GM12864 (cell line): ENCODE results near the gene TBC1D16.

Experiments used
- DNase-seq: peaks from one replicate; pipeline ENCODE4 v3.0.0-alpha.2; 2011; ENCODE audit warnings: low read depth
- H3K4me3 ChIP-seq: 2 replicates; pipeline ENCODE4 v1.5.1; 2011; ENCODE audit warnings: mild to moderate bottlenecking, low read depth, low read length, control low read depth
- TF ChIP-seq, protein P1 (sequence below): IDR thresholded peaks from 2 replicates; pipeline ENCODE4 v1.5.1; 2011; ENCODE audit warnings: low read depth, mild to moderate bottlenecking, moderate library complexity, low read length, control low read depth, inconsistent platforms; ENCODE audit errors: missing control alignments

The TBC1D16 gene

DNA sequence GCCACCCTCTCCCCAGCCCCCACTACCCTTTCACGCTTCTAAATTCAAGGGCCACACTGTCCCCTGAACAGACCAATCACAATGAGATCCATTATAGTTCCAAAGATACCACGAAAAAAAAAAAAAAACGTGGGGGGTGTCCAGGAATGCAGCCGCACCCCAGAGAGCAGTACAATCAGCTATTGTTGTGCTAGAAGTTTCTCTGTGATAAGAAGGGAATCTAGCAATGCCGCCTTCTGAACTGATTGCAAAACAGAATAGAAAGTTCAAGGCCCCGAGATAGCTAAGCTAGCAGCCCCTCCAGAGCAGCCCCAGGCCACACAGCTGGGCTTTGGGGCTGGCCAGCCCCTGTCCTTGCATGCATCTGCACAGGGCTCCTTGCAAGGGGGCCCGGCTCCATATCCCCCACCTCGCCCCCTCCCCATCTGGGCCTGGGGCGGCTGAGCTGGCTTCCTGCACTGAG lies 109.5 kb downstream of the TBC1D16 start:
- no peak overlapping the region for H3K4me3 ChIP-seq
- TF ChIP-seq, protein P1, sequence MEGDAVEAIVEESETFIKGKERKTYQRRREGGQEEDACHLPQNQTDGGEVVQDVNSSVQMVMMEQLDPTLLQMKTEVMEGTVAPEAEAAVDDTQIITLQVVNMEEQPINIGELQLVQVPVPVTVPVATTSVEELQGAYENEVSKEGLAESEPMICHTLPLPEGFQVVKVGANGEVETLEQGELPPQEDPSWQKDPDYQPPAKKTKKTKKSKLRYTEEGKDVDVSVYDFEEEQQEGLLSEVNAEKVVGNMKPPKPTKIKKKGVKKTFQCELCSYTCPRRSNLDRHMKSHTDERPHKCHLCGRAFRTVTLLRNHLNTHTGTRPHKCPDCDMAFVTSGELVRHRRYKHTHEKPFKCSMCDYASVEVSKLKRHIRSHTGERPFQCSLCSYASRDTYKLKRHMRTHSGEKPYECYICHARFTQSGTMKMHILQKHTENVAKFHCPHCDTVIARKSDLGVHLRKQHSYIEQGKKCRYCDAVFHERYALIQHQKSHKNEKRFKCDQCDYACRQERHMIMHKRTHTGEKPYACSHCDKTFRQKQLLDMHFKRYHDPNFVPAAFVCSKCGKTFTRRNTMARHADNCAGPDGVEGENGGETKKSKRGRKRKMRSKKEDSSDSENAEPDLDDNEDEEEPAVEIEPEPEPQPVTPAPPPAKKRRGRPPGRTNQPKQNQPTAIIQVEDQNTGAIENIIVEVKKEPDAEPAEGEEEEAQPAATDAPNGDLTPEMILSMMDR: no peak
- DNase-seq: no peak

DNA sequence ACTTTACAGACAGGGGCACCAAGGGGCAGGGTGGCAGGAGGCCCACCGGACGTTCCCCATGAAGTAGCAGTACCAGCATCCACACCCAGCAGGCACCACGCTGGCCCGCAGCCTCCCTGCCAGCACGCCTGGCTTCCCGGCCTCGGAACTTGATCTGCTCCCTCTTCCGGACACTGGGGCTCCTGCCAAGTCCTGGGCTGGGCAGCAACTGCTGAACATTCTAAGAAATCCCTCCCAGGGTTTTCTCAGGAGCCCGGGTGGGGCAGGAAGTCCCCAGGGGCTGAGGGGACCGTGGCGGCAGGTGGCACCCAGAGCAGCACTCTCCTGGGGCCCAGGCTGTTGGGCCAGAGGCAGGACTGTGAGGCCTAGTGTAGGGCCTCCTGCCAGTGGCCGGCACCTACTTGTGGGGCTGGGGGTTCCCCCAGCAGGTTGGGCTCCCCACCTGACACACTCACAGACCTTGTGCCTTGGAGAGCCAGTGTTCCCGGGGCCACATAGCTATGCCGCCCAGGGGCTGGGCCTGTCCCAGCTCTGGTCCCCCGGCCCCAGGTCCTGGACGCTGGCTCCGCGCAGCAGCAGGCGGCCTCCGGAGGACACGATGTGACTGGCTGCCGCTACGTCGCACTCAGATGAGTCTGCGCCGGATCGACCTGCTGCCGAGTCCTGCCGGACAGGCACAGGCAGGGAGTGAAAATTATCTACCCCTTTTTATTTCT lies 110.3 kb downstream of the TBC1D16 start:
- TF ChIP-seq, protein P1: no peak
- DNase-seq: no peak
- H3K4me3 ChIP-seq: no peak overlapping the region

DNA sequence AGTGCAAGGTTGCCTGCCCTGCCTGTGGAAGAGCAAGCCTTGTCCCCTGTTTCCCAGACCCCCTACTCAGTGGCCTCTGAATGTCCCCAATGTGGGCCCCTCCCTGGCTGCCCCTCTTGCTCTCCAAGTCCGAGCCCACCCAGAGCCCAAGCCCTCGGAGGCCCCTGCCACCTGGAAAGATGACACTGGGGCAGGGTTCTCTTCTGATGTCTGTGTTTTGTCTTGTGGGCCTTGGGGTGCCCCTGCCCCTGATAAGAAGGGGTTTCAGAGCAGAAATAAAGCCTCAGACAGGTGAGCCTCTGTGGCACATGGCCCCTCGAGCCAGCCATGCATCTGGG lies 111.1 kb downstream of the TBC1D16 start:
- no peak overlapping the region for H3K4me3 ChIP-seq
- TF ChIP-seq, protein P1: no peak
- no peak for DNase-seq

DNA sequence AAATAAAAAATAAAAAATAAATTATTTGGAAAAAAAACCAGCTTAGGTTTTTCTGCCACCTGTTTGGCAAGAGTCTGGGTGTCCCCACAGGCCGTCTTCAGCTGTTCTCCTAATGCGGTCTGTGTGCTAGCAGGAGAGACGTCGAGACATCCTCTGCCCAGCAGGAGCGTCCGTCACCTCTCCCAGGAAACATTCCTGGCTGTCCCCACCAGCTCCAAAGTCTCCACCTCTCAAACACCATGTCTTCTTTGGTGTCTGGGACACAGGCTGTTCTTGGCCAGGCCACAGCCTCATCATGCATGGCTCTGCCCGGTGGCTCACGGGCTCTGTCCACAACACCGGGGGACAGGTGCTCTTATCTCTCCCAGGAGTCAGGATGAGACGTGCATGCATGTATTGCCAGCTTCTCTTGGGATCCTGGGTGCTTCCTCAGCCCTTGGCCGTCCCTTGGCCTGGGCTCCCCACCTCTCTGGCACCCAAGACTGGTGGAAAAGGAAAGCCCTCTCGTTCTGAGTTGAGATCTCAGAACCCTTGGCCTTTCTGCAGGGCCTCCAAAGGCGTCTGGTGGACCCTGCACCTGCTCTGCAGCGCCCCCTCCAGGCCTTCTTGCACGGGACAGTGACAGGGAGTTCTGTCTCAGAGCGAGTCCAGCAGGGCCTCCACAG lies 111.6 kb downstream of the TBC1D16 start:
- TF ChIP-seq, protein P1: peak; percentile 61
- no peak for DNase-seq
- H3K4me3 ChIP-seq: no peak overlapping the region

DNA sequence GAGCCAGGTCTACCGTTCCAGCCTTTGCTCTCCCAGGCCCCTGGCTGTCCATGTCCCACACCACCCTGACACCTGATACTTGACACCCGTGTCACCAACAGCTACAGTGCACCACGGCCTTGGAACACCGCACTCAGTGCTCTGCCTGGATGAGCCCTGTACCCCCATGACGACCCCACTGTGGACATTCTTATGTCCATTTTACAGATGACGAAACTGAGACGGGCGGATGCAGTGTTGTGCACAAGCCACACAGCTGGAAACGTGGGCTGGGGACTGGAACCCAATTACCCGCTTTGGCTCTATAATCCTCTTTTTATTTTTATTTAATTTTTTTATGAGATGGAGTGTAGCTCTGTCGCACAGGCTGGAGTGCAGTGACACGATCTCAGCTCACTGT lies 112.9 kb downstream of the TBC1D16 start:
- no peak overlapping the region for H3K4me3 ChIP-seq
- TF ChIP-seq, protein P1: no peak
- no peak for DNase-seq

DNA sequence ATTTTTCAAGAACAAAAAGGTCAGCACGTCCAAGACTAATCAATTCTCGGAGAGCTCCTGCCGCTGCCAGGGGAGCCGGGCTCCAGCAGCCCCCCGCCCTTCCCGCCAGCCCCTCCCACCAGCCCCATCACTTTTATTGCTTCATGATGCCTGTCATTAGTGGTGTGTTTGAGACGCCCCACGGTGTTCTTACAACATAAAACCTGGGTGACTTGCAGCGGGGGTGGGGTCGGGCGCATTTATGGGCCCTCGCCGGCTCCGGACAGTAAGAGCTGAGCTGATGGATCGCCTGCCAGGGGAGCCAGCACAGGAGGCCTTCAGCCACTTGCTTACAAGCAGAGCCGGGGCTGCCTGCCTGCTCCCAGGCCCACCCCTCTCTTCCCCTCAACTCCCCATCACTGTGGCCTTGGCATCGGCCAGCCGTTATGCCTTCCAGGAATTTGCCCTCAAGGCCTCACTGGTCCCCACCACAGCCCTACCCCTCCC lies 113.5 kb downstream of the TBC1D16 start:
- TF ChIP-seq, protein P1: no peak
- H3K4me3 ChIP-seq: no peak overlapping the region
- no peak for DNase-seq
